Thyroid gland (tissue), 4 donors: Measurements from ENCODE around the gene ZNF830.
"Not testable (repeated sequence)": the region's sequence is repeated elsewhere in the genome, so short reads cannot be mapped to it uniquely, and the experiment has no call there.

ENCODE experiments used
- POLR2A ChIP-seq, 2 donors: fragments of 450-650 bp; IDR thresholded peaks; one replicate each; pipeline ENCODE4 v1.6.1; 2017; ENCODE audit warnings: antibody characterized with exemption in 2 of 2, mild to moderate bottlenecking in 2 of 2, moderate library complexity in 1 of 2
- TF ChIP-seq, protein P1 (sequence below), 6 experiments: fragments of 200-600 bp in 3 of 6; fragments of 450-650 bp in 3 of 6; sonication (generic) in 3 of 6; IDR thresholded peaks; one replicate each; pipeline ENCODE4 v1.5.1; 2016 to 2019; ENCODE audit warnings: antibody characterized with exemption in 6 of 6, mild to moderate bottlenecking in 2 of 6, inconsistent platforms in 1 of 6, moderate library complexity in 1 of 6

DNA sequence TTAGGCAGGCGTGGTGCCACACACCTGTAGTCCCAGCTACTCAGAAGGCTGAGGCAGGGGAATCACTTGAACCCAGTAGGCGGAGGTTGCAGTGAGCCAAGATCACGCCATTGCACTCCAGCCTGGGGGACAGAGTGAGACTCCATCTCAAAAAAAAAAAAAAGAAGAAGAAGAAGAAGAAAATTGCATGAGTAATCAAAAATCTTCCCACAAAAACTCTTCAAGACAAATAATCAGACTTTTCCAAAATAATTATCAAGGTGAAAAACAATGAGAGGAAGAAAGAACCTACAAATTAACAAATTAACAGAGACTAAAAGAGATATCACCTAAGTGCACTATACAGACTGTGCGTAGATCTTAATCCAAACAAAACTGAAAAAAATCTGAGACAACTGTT, 10.6 kb upstream of the ZNF830 start:
- TF ChIP-seq, protein P1, sequence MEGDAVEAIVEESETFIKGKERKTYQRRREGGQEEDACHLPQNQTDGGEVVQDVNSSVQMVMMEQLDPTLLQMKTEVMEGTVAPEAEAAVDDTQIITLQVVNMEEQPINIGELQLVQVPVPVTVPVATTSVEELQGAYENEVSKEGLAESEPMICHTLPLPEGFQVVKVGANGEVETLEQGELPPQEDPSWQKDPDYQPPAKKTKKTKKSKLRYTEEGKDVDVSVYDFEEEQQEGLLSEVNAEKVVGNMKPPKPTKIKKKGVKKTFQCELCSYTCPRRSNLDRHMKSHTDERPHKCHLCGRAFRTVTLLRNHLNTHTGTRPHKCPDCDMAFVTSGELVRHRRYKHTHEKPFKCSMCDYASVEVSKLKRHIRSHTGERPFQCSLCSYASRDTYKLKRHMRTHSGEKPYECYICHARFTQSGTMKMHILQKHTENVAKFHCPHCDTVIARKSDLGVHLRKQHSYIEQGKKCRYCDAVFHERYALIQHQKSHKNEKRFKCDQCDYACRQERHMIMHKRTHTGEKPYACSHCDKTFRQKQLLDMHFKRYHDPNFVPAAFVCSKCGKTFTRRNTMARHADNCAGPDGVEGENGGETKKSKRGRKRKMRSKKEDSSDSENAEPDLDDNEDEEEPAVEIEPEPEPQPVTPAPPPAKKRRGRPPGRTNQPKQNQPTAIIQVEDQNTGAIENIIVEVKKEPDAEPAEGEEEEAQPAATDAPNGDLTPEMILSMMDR (IDR thresholded peaks at IDR 0.05): not testable (repeated sequence)
- not testable (repeated sequence) for TF ChIP-seq POLR2A (IDR thresholded peaks at IDR 0.05)
